ENCODE measurements around the gene PRKCZ.

GRCh38 chr1:2130156-2130555, 79.9 kb downstream of the PRKCZ start:
- no peak for TF ChIP-seq CTCF (IDR thresholded peaks at IDR 0.05)
- TF ChIP-seq POLR2A (IDR thresholded peaks at IDR 0.05): no peak

Measured in uterus (tissue), 2 donors.